ENCODE data around the gene ZSCAN31.

Gene ZSCAN31

GRCh38 chr6:28277746-28278145, 58.2 kb downstream of the ZSCAN31 start:
- Mint-ChIP-seq H3K36me3 (peaks cover 33% of the 10 kb centered on the region), H3K27ac (no peak overlapping the region)

DNA sequence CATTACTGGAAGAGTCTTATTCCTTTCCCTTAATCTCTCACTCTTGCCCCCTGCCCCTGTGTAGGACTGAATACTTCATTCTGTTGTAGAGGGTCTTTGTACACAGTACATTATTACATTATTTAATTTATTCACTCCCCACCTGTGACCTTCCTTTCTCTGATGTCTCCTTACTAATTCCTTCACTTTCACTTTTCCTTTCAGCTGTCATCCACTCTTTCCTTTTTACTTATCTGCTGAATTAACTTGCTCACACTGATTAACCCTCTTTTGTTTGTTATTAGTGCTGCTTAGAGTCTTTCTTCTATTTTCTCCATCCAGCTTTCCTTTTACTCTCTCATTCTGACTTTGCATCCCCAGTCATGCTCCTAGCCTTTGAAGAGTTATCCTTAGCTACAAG, 61.1 kb downstream of the ZSCAN31 start:
- Mint-ChIP-seq H3K4me1 (peaks cover 11% of the 10 kb centered on the region), H3K4me3 (no peak overlapping the region), H3K27ac (no peak overlapping the region), H3K9me3 (no peaks in the 10 kb centered on the region), H3K27me3 (peaks cover 5% of the 10 kb centered on the region), H3K36me3 (peaks cover 45% of the 10 kb centered on the region)
- DNase-seq = no peak
- CTCF ChIA-PET = interaction anchor here (1.2 kb wide), 1 partner anchor 8 kb away, joined by 3 read pairs; the partner anchor contains the start of gene ZSCAN26

More at GRCh38 chr6:28277746-28278145, 58.2 kb downstream of the ZSCAN31 start:
- CTCF ChIA-PET = no interaction called here
- Mint-ChIP-seq H3K4me1 (peaks cover 16% of the 10 kb centered on the region), H3K4me3 (no peak overlapping the region), H3K9me3 (no peaks in the 10 kb centered on the region), H3K27me3 (peaks cover 19% of the 10 kb centered on the region)
- no peak for DNase-seq

Data from activated naive CD4-positive, alpha-beta T cell treated with anti-CD3 and anti-CD28 coated beads, Interleukin-2, amount 10 ng/mL, durations not matched to agents 7 days and 5 days (primary cell).